Measurements from ENCODE around the gene ADARB2. TPM values are rescaled to one million over a fixed set of nuclear protein-coding genes. Genes with fewer than 3 reads are reported as not detected.

ADARB2 gene
- total and polyA plus RNA-seq, 2 donors (not counting 1 experiment from before 2014, with no cell fraction given): not detected

- Histone ChIP-seq H3K9ac (ENCODE audit: insufficient read depth, low read length) (no peak overlapping the region), H4K20me1 (ENCODE audit: control insufficient read depth, extremely low read depth, insufficient read depth, low read length) (no peaks in the 10 kb centered on the region), H3K79me2 (ENCODE audit: control insufficient read depth, insufficient read depth, low read length) (no peaks in the 10 kb centered on the region), H3K36me3 (ENCODE audit: control insufficient read depth, insufficient read depth, low read length) (no peaks in the 10 kb centered on the region), H3K4me3 (replicated peaks in 1 of 4; ENCODE audit: control extremely low read depth in 1 of 4, insufficient read depth in 1 of 4, low read depth in 3 of 4, low read length in 4 of 4) (no peak overlapping the region), H3K9me3 (ENCODE audit: control insufficient read depth, insufficient read depth, low read depth, low read length) (no peaks in the 10 kb centered on the region), H3K4me1 (ENCODE audit: control insufficient read depth, extremely low read depth, insufficient read depth, low read length) (no peaks in the 10 kb centered on the region), H3K27me3 (ENCODE audit: control insufficient read depth, insufficient read depth, low read length) (no peaks in the 10 kb centered on the region), H3K4me2 (ENCODE audit: extremely low read depth, insufficient read depth, low read length) (no peak overlapping the region), H3K27ac (ENCODE audit: insufficient read depth, low read length) (no peak overlapping the region), H2AFZ (ENCODE audit: low read length) (no peak overlapping the region)
- TF ChIP-seq CTCF (conservative IDR thresholded peaks at IDR 0.05 in 1 of 2, IDR thresholded peaks at IDR 0.05 in 1 of 2; ENCODE audit: low read depth in 1 of 2, low read length in 2 of 2): no peak
- TF ChIP-seq EZH2 (IDR thresholded peaks at IDR 0.05; ENCODE audit: low read length, missing control alignments): no peak
- no peak for DNase-seq (ENCODE audit: low read depth in 2 of 2)
Measured at GRCh38 chr10:1367938-1368841, 369.1 kb downstream of the ADARB2 start.

GRCh38 chr10:1366811-1367425 lies 370.4 kb downstream of the ADARB2 start:
- Histone ChIP-seq H2AFZ (ENCODE audit: low read length) (no peak overlapping the region), H3K9me3 (ENCODE audit: control insufficient read depth, insufficient read depth, low read depth, low read length) (no peaks in the 10 kb centered on the region), H3K36me3 (ENCODE audit: control insufficient read depth, insufficient read depth, low read length) (no peaks in the 10 kb centered on the region), H3K9ac (ENCODE audit: insufficient read depth, low read length) (no peak overlapping the region), H3K79me2 (ENCODE audit: control insufficient read depth, insufficient read depth, low read length) (no peaks in the 10 kb centered on the region), H4K20me1 (ENCODE audit: control insufficient read depth, extremely low read depth, insufficient read depth, low read length) (no peaks in the 10 kb centered on the region), H3K27ac (ENCODE audit: insufficient read depth, low read length) (no peak overlapping the region), H3K27me3 (ENCODE audit: control insufficient read depth, insufficient read depth, low read length) (no peaks in the 10 kb centered on the region), H3K4me3 (replicated peaks in 1 of 4; ENCODE audit: control extremely low read depth in 1 of 4, insufficient read depth in 1 of 4, low read depth in 3 of 4, low read length in 4 of 4) (no peak overlapping the region), H3K4me1 (ENCODE audit: control insufficient read depth, extremely low read depth, insufficient read depth, low read length) (no peaks in the 10 kb centered on the region), H3K4me2 (ENCODE audit: extremely low read depth, insufficient read depth, low read length) (no peak overlapping the region)
- no peak for DNase-seq (ENCODE audit: low read depth in 2 of 2)
- TF ChIP-seq EZH2 (IDR thresholded peaks at IDR 0.05; ENCODE audit: low read length, missing control alignments) (no peak), CTCF (conservative IDR thresholded peaks at IDR 0.05 in 1 of 2, IDR thresholded peaks at IDR 0.05 in 1 of 2; ENCODE audit: low read depth in 1 of 2, low read length in 2 of 2) (no peak)

GRCh38 chr10:1366322-1366691 lies 371.0 kb downstream of the ADARB2 start:
- no peak for TF ChIP-seq EZH2 (IDR thresholded peaks at IDR 0.05; ENCODE audit: low read length, missing control alignments)
- TF ChIP-seq CTCF (conservative IDR thresholded peaks at IDR 0.05 in 1 of 2, IDR thresholded peaks at IDR 0.05 in 1 of 2; ENCODE audit: low read depth in 1 of 2, low read length in 2 of 2): no peak
- H3K79me2 ChIP-seq (ENCODE audit: control insufficient read depth, insufficient read depth, low read length): no peaks in the 10 kb centered on the region

More at GRCh38 chr10:1366322-1366691, 371.0 kb downstream of the ADARB2 start:
- Histone ChIP-seq H2AFZ (ENCODE audit: low read length) (no peak overlapping the region), H3K4me3 (replicated peaks in 1 of 4; ENCODE audit: control extremely low read depth in 1 of 4, insufficient read depth in 1 of 4, low read depth in 3 of 4, low read length in 4 of 4) (no peak overlapping the region), H3K9ac (ENCODE audit: insufficient read depth, low read length) (no peak overlapping the region), H3K4me1 (ENCODE audit: control insufficient read depth, extremely low read depth, insufficient read depth, low read length) (no peaks in the 10 kb centered on the region), H3K4me2 (ENCODE audit: extremely low read depth, insufficient read depth, low read length) (no peak overlapping the region), H4K20me1 (ENCODE audit: control insufficient read depth, extremely low read depth, insufficient read depth, low read length) (no peaks in the 10 kb centered on the region), H3K27ac (ENCODE audit: insufficient read depth, low read length) (no peak overlapping the region), H3K9me3 (ENCODE audit: control insufficient read depth, insufficient read depth, low read depth, low read length) (no peaks in the 10 kb centered on the region), H3K36me3 (ENCODE audit: control insufficient read depth, insufficient read depth, low read length) (no peaks in the 10 kb centered on the region), H3K27me3 (ENCODE audit: control insufficient read depth, insufficient read depth, low read length) (no peaks in the 10 kb centered on the region)
- DNase-seq (ENCODE audit: low read depth in 2 of 2): no peak
